ENCODE measurements around the gene LDLR.

DNA sequence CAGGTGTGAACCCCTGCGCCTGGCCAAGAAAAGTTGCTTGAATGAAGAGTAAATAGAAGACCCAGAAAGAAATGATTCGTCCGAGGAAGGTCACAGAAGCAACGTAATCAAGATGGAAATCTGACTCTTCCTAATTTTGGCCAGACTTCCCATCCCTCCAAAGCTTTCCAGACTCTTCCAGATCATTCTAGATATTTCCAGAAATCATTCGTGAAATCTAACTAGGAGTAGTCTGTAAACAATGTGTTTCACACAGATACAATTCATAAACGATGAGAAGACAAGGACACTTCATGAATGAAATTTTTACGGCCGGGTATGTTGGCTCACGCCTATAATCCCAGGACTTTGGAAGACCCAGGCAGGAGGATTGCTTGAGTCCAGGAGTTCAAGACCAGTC lies 9.3 kb upstream of the LDLR start:
- TF ChIP-seq, protein P1, sequence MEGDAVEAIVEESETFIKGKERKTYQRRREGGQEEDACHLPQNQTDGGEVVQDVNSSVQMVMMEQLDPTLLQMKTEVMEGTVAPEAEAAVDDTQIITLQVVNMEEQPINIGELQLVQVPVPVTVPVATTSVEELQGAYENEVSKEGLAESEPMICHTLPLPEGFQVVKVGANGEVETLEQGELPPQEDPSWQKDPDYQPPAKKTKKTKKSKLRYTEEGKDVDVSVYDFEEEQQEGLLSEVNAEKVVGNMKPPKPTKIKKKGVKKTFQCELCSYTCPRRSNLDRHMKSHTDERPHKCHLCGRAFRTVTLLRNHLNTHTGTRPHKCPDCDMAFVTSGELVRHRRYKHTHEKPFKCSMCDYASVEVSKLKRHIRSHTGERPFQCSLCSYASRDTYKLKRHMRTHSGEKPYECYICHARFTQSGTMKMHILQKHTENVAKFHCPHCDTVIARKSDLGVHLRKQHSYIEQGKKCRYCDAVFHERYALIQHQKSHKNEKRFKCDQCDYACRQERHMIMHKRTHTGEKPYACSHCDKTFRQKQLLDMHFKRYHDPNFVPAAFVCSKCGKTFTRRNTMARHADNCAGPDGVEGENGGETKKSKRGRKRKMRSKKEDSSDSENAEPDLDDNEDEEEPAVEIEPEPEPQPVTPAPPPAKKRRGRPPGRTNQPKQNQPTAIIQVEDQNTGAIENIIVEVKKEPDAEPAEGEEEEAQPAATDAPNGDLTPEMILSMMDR (conservative IDR thresholded peaks at IDR 0.05; ENCODE audit: low read depth, low read length) = no peak
- TF ChIP-seq RAD21 (IDR thresholded peaks at IDR 0.05; ENCODE audit: low read length) = no peak
- TF ChIP-seq POLR2A (IDR thresholded peaks at IDR 0.05; ENCODE audit: low read depth, low read length) = no peak
- TF ChIP-seq MXI1 (IDR thresholded peaks at IDR 0.05; ENCODE audit: borderline replicate concordance, low read depth, low read length) = no peak
- TF ChIP-seq SMC3 (IDR thresholded peaks at IDR 0.05; ENCODE audit: low read depth, low read length) = no peak
